NCI-H524 (cell line): ENCODE measurements around the gene PARP6.
A peak's percentile ranks its signal among the peaks of the same experiment; 100 is the strongest.

ENCODE experiments used
- DNase-seq, 2 experiments: peaks; one replicate each; lab custom pipeline; 2025; lab: John Stamatoyannopoulos, UW

Gene PARP6

DNA sequence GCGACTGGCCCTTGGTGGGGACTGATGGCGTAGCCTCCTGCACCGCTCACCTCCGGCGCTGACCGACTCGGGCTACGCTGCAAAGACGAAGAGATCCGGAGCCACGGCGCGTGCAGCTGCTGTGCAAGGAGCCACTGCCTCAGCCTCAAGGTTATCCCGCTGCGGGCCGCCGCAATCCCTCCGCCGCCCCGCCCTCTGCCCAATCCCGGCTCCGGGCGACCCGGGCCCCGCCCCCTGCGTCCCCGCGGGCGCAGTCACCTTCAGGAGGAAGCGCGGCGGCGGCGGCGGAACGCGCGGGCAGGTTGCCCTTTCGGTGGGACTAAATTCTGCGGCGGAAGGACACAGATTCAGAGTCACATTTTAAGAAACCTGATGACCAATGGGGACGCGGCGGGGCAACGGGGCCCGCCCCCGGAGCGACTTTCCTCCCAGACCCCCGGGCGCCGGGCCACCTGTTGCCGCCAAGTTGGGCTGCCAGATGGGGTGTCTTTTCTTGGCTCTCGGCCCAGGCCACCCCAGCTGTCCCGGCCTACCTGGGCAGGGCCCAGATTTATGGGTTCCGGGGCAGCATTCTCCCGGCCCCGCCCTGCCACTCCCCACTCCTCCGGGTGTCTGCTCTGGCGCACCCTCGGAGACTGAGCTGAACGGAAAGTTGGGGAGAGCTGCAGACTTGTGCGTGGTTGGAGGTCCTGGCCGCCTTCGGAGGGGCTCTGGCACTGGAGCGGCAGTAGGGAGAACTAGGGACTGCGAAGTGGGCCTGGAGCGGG lies 41.1 kb downstream of the PARP6 start, which contains the start of gene PKM:
Gene PKM (minus strand): TSS at position 125 of the 767 bp plus-strand sequence. CDS start 12,093 bp downstream, outside the sequence.
- peak; percentile 98 to 100 for DNase-seq

DNA sequence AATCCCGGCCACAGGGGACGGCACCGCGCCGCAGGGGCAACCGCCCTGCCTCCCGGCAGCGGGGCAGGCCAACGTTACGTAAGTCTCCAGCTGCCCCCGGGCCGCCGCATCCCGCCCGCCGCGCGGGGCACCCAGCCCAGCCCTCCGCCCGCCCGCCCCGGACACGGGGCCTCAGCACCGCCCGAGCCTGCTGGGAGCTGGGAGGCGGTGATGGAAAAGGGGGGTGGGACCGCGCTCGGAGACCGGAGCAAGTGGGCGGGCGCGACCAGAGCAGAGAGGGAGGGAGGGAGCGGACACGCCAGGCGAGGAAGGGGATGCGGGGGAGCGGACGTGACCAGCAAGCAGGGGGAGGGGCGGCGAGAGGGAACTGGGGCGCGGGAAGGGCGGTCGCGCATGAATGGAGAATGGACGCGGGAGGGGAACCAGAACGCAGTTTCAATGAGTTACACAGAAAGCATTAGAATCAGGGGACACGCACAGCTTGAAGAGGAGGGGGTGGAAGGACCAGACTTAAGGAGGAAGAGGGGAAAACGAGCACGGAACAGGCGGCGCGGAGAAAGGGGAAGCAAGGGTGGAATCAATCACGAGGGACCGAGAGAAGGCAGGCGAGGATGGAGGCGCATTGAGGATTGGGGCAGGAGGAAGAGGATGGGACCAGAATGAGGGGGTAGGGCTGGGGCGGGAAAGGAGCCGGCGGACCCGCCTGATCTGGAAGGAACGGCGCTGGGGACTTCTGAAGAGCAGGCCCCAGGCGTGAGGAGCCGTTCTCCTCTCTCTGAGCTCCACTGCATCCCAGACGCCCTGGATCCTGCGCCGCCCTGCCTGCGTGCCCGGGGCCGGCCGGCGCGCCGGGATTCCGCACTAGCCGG lies 41.9 kb downstream of the PARP6 start:
- DNase-seq = peak; percentile 72 to 77

DNA sequence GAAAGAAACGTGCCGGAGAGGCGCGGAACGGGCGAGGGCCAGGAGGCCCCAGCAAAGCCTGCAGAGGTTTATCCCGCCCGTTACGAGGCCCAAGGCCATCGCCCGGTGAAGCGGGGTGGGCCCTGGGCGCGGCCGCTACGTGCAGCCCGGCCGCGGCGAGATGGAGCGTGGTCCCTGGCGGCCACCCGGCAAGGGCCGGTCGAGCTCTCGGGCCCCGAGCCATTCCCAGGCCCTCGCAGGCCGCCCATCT lies 42.5 kb downstream of the PARP6 start:
- DNase-seq = no peak

DNA sequence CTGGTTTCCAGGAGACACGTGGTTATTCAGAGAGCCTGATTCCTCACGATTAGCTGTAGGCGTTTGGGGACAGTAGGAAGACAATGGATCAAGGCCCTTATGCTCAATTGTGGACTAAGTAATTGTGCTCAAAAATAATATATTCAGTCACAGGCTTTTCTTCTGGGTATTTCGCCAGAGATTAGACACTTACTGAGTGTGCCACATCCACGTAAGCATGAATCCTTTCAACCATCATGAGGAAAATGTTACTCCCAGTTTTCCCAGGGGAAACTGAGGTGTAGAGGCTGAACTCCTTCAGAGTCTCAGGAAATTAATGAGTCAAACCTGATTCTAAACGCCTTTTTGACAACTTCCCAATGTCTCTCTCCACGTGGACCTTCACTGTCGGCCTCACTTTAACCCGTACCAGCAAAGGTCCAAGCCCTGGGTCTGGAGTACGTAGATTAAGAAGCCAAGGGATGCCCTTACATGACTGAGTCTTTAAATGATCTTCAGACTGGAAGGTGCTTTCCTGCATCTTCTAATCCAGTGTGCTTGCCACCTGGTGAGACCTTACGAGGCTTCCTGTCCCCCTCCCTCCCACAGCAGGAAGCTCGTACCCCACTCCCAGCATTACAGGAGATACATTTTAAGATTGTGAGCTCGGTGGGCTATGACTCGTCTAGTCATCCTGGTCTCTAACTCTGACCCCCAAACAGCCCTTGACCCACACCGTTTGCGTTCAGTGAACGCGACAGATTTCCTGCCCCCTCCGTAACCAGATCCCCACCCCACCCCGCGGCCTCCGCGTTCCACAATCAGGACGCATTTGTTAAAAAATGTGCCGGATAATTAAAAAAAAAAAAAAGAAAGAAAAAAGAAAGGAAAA lies 43.0 kb downstream of the PARP6 start:
- DNase-seq = peak; percentile 31 to 57

DNA sequence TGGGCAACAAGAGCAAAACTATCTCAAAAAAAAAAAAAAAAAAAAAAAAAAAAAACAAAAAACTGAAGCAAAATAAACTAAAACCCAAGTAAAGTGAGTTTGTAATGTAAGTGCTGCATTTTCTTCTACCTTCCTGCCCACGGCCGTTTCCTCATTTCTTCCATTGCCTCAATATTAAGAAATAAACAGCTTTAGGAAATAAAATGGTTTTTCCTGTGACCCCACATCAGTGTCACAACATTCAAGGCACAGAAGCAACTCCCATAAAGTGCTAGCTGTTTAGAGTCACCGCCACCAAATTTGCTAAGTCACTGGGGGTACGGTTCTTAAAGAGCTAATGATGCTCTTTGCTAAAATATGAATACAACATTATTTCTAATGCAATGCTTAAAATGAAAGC lies 44.6 kb downstream of the PARP6 start:
- no peak for DNase-seq

DNA sequence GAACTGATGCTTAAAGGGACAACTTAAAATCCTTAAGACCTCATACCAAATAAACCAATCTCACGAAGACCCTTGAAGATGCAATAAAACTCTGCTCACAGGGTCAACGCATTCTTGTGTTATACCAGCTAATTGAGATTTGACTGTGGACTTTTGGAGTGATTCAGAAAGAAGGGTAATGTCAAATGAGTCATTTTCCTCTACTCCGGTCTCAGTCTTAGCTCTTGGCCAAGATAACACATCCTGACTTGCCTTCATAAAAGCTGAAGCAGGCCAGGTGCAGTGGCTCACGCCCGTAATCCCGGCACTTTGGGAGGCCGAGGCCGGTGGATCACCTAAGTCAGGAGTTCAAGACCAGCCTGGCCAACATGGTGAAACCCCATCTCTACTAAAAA lies 45.2 kb downstream of the PARP6 start:
- peak in 1 of 2 experiments; percentile 72 for DNase-seq

DNA sequence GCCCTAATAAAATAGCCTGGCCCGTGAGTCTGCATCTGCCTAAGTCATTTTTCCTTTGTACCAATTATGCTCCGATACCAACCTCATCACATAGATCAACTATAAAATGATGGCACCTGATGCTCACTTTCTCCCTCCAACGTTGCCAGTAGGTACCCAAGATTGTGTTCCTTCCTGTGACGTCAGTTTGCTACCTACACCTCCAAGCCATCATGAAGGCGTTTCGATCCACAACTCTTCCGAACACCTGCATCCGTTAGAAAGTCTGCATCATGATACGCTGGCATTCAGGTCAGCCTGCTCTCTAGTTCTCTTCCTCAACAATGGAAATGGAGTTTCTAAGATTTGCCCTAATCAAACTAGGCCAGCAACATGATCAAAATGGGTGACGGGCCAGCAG lies 49.1 kb downstream of the PARP6 start:
- no peak for DNase-seq

DNA sequence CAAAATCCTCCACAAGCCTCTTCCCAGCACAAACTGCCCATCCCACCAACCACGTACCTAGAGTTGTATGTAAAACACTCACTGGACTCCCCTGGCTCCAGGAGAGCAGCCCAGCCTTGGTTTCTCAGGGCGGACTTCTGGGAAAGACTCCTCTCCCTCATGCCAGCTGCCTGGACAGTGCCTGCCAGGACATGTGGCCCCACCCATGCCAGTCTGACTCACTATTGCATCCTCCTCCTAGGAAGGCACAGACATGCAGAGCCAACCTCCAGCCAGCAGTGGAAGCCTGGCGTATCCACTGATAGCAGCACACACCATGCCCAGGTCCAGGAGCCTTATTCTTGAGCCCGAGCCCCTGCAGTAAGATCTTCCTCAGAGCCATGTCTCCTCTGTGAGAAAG lies 50.0 kb downstream of the PARP6 start:
- DNase-seq = no peak

DNA sequence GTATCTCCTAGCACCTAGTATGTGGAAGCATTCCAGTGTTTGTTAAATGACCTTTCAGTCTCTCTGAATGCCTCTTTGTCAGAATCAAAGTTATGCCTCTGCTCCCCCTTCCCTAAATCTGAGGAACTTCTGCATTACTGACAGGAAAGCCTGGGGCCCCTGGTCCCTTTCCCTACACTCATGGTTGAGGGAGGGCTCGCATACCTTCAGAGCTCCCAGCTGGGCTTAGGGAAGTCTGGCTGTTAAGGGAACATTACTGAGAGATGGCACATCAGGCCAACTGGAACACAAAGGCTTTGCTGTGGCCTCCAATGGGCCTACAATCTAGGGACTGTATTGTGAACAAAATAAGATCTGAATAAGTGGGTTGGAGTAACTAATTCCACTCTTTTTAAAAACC lies 51.7 kb downstream of the PARP6 start:
- no peak for DNase-seq

DNA sequence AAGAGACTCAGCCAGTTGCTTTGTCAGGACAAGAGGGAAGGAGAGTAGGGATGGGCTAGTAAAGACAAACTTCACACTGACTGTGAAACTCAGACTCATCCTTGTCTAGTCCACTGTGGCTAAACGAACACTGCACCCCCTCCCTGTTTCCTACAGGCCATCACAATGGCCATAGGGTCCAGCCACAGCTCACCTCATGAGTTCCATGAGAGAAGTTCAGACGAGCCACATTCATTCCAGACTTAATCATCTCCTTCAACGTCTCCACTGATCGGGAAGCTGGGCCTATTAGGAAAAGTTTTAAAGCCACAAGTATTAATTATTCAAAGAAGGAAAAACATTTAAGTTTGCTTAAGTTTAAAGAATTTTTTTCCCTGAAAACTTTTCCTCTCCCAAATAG lies 55.1 kb downstream of the PARP6 start:
- DNase-seq = no peak

DNA sequence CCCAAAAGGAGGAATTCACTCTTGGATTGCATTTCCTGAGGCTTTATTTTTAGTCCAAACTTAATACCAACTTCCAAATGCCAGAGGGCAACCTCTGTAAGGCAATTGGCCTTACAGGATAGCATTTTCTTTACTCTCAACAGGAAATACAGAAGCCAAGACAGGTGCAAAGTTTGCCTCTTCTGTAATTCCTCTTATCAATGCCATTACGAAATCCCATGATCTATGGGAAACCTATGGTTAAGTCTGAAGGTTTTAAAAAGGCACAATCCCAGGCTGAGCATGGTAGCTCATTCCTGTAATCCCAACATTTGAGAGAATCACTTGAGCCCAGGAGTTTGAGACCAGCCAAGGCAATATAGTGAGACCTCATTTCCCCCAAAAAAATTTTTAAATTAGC lies 56.3 kb downstream of the PARP6 start:
- no peak for DNase-seq

DNA sequence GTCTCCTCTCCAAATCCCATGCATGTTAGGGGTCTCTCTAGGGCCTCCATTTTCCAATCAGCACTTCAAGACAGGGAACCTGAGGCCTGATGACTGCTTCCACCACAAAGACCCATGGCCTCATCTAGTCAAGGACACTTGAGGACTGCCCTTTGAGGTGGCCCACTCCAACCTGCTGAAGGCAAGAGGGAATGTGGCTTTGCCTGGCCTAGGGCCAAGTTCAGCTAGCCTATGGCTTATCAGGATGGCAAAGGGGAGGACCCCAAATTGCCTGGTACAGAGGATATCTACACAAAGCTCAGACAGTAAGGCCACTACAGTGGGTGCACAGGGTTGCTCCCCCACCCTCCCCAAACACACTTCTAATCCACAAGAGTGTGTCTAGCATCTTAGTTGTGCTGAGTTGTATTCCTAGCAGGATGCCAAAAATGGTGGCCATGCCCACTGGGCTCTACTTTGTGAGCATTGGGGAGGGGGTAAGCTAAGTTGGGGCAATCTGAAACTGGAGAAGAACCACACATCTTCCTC lies 64.7 kb downstream of the PARP6 start:
- DNase-seq = no peak

DNA sequence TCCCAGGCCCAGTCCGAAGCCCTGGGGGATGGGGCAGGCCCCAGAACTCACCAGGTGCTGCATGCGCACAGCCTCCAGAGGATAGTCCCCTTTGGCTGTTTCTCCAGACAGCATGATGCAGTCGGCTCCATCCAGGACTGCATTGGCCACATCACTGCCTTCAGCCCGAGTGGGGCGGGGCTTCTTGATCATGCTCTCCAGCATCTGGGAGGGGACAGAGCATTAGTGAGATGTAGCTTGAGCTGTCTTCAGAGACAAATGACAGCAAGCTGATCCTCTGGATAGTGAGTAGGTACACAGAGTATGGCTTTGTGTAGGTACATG lies 65.7 kb downstream of the PARP6 start:
- no peak for DNase-seq

DNA sequence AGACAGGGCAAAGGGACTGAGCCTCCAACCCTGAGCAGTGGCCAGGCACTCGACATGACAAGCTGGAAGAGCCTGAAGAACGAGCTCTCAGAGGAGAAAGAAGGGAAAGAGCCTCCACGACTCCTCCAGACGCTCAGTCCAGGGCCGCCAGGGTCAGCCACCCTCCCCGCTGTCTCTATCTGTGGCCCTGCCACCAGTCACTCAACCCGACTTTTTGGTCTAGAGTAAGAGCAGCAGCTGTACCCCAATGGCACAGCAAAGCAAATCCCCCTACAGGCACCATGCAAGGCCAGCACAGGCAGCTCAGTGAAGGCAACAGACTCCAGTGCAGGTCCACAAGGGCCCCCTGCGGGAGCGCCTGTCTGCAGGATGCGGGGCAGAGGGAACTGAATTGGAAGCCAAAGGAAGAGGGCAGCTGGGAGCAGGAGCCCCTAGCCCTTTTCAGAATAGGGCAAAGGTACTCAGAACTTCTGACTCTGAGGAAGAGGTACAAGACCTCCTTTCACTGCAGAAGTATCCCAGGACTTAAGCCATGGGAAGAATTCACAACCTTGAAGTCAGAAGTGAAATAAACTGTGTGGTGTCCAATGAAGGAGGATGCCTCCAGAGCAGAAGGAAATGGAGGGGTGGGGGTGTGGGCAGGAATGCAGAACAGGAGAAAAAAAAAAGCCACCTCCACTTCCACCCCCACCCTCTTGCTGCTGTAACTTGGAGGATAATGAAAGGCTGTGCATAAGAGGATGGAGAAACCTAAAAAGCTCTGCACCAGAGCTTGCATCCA lies 66.3 kb downstream of the PARP6 start:
- no peak for DNase-seq

DNA sequence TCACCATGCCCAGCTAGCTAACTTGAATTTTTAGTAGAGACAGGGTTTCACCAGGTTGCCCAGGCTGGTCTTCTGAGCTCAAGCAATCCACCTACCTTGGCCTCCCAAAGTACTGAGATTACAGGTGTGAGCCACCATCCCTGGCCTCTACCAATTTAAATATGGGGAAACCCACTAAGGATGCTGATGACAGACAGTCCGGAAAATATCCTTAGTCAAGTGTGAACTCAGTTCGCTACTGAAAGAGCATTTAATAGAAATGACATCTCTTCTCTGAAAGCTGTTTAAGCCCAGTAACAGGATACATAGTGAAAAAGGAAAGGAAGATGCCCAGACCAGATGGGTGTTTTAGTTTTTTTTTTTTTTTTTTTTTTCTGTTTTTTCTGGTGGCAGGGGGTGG lies 67.1 kb downstream of the PARP6 start:
- DNase-seq = no peak

DNA sequence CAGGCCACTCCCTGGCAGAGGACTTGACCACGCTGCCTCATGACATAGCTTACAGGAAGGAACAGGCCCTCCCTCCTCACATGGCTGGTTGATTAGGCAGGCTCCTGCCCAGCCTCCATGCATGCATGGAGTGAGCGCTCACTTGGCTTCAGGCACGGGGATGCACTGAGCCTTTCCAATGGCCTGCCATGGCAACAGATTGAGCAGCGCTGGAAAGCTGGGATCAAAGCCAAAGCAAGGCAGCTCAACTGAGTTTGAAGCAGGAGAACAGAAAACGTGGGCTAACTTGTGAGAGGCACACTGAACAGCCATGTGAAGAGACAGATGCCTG lies 68.9 kb downstream of the PARP6 start:
- no peak for DNase-seq

DNA sequence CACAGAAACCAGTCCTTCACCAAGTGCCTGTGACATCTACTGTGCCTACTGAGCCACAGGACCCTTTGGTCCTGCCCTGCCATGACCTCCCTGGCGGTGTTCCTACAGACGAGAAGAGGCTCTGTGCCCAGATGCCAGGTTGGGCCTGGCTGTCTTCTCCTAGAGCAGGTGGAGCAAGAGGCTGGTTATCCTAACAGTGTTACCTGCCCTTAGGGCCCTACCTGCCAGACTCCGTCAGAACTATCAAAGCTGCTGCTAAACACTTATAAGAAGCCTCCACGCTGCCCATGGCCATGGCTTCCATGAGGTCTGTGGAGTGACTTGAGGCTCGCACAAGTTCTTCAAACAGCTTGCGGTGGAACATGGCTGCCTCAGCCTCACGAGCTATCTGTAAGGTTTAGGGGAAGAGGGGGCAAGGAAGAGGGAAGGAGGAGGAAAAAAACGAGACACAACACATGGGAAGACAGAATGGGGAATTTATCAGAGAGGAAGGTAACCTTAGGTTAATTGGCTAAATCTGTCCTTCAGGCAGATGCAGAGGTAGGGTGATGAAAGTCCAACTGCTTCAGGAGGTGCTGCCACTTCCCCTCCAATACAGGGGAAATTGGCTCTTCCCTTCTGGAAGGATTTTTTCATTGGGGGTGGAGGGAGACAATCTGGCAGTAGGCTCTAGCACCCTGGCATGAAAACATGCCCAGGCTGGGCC lies 69.4 kb downstream of the PARP6 start:
- no peak for DNase-seq

DNA sequence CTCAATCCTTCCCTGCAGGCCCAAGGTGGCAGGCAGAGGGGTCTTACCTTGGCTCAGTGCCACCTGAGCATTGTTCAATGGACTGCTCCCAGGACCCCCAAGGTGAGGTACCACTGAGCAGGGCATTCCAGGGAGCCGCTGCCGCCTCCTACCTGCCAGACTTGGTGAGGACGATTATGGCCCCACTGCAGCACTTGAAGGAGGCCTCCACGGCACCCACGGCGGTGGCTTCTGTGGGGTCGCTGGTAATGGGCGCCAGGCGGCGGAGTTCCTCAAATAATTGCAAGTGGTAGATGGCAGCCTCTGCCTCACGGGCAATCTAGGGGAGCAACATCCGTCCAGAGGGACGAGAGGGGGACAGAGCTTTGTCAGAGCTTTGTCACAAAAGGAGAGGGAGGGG lies 70.1 kb downstream of the PARP6 start:
- DNase-seq = no peak

DNA sequence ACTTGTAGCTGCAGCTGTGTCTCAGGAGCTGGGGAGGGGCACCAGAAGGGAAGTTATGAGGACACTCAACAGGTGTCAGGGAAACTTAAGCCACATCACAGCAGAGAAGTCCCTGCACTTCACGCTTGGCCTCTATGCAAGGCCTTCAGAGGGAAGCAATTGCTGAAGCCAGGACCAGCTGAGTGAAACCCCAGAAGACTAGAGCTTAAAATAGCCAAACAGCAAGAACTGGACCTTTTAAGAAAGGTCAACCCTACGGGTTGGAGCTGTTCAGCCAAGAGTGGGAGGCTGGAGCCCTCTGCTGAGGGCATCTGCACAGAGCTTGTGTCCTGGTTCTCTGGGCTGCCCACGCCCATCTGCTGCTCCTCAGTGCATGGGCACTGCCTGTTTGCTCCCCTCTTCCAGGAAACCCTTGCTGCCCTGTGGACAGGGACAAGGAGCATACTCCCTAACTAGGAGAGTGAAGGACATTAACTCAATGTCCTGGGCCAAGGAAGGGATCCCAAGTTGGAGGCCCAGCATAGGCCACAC lies 70.9 kb downstream of the PARP6 start:
- peak in 1 of 2 experiments; percentile 13 for DNase-seq

DNA sequence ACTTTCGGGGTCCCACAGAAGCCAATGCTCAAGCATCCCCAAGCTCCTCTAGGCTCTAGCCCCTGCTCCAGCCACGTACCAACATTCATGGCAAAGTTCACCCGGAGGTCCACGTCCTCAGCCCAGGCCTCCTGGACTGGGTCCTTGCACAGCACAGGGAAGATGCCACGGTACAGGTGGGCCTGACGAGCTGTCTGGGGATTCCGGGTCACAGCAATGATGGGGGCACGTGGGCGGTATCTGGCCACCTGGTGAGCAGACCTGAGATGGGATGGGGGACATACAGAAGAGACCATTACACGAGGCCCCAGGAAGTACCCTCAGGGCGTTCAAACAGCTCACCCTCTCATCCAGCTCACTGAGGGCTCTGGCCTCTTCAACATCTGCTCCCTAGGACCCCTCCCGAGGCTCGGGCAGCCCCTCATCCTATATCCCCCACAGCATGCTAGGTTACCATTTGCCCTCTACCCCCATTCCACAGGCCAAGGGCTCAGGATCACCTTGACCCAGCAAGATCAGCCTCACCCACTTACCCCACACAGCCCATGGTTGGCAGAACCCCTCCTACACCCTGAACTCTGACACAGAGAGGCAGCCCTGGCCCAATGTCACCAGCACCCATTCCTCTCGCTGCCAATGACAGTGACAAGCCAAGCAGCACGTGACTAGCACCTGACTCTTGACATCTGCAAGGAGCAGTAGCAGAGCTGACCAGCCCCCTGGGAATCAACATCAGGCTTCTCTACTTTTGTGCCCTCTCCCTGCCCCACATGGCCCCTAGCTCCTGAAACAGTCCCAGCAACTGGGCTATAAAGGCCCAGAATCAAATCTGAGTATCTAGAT lies 71.7 kb downstream of the PARP6 start:
- DNase-seq = no peak
